ENCODE results near the gene PPFIA3.

The PPFIA3 gene

GRCh38 chr19:49107625-49108459 lies 11.5 kb upstream of the PPFIA3 start:
- POLR2A ChIA-PET = no interaction called here
- TF ChIP-seq CTCF (IDR thresholded peaks at IDR 0.05; ENCODE audit: insufficient read depth, low read length, missing control alignments) = no peak
- H3K4me3 ChIP-seq (ENCODE audit: low read depth, low read length) = no peak overlapping the region
- no peak for DNase-seq (ENCODE audit: low read depth, low spot score)
- CTCF ChIA-PET = interaction anchor here (1.5 to 4.6 kb wide), 2 partner anchors 9 to 38 kb away, joined by 6 to 62 read pairs; no protein-coding TSS in a partner anchor

GRCh38 chr19:49109051-49109450 lies 10.3 kb upstream of the PPFIA3 start:
- TF ChIP-seq CTCF (IDR thresholded peaks at IDR 0.05; ENCODE audit: insufficient read depth, low read length, missing control alignments) = no peak
- no peak for DNase-seq (ENCODE audit: low read depth, low spot score)
- CTCF ChIA-PET = interaction anchor here (0.6 to 4.6 kb wide), 5 partner anchors 9 to 90 kb away, joined by 3 to 62 read pairs (median 3); no protein-coding TSS in a partner anchor
- no peak overlapping the region for H3K4me3 ChIP-seq (ENCODE audit: low read depth, low read length)
- POLR2A ChIA-PET = no interaction called here

- POLR2A ChIA-PET = interaction anchor here (0.7 kb wide), 1 partner anchor 39 kb away, joined by 3 read pairs; no protein-coding TSS in a partner anchor
- CTCF ChIA-PET = interaction anchor here (1.3 to 4.6 kb wide), 5 partner anchors 11 to 89 kb away, joined by 3 to 62 read pairs (median 6); no protein-coding TSS in a partner anchor
- no peak for TF ChIP-seq CTCF (IDR thresholded peaks at IDR 0.05; ENCODE audit: insufficient read depth, low read length, missing control alignments)
Observed at GRCh38 chr19:49109569-49110233, 9.6 kb upstream of the PPFIA3 start.

GRCh38 chr19:49110567-49110966 lies 8.8 kb upstream of the PPFIA3 start:
- H3K4me3 ChIP-seq (ENCODE audit: low read depth, low read length) = no peak overlapping the region
- CTCF ChIA-PET = interaction anchor here (1.1 to 4.6 kb wide), 4 partner anchors 11 to 115 kb away, joined by 3 to 62 read pairs (median 6); no protein-coding TSS in a partner anchor
- no peak for TF ChIP-seq CTCF (IDR thresholded peaks at IDR 0.05; ENCODE audit: insufficient read depth, low read length, missing control alignments)
- POLR2A ChIA-PET = no interaction called here
- peak; percentile 12 for DNase-seq (ENCODE audit: low read depth, low spot score)

More at GRCh38 chr19:49109569-49110233, 9.6 kb upstream of the PPFIA3 start:
- no peak overlapping the region for H3K4me3 ChIP-seq (ENCODE audit: low read depth, low read length)
- DNase-seq (ENCODE audit: low read depth, low spot score) = no peak

- ChIA-PET CTCF (interaction anchor here (1.1 to 4.6 kb wide), 6 partner anchors 12 to 114 kb away, joined by 3 to 62 read pairs (median 5); no protein-coding TSS in a partner anchor), POLR2A (no interaction called here)
- DNase-seq (ENCODE audit: low read depth, low spot score) = no peak
- no peak overlapping the region for H3K4me3 ChIP-seq (ENCODE audit: low read depth, low read length)
- TF ChIP-seq CTCF (IDR thresholded peaks at IDR 0.05; ENCODE audit: insufficient read depth, low read length, missing control alignments) = no peak
Observed at GRCh38 chr19:49111218-49111998, 7.9 kb upstream of the PPFIA3 start.

Measured in AG04449 (cell line).